MCF 10A (cell line): ENCODE results near the gene ACTRT3. TPM values are rescaled to one million over a fixed set of nuclear protein-coding genes. Genes with fewer than 3 reads are reported as not detected.

Experiments used
- BruUV-seq: library from RNA; stranded (reverse); fragments of 400-500 nt; replicated peaks from 2 replicates; lab custom pipeline; 2021; lab: Mats Ljungman, UMichigan
- CTCF ChIA-PET: fragments of 300-600 bp; sonication (Branson Sonifier 250); formaldehyde crosslinking; extraction: SDS; loops from one replicate; lab custom pipeline; 2021; ENCODE audit warnings: antibody characterized with exemption, inconsistent platforms; lab: Yijun Ruan, JAX
- POLR2A ChIA-PET: fragments of 300-600, 350-650 bp; sonication (Branson Sonifier 250); formaldehyde crosslinking; extraction: SDS; loops from one replicate; lab custom pipeline; 2020; ENCODE audit warnings: antibody characterized with exemption, inconsistent platforms; lab: Yijun Ruan, JAX
- DNase-seq: peaks from one replicate; pipeline ENCODE4 v3.0.0-alpha.2; 2018; ENCODE audit not compliant: unreplicated experiment
- H3K27ac Mint-ChIP-seq: one replicate; pipeline ENCODE4 v1.8.0; 2022; ENCODE audit warnings: mild to moderate bottlenecking, low read depth, mixed read lengths; ENCODE audit not compliant: unreplicated experiment
- H3K27me3 Mint-ChIP-seq: one replicate; pipeline ENCODE4 v1.8.0; 2022; ENCODE audit warnings: mixed read lengths; ENCODE audit not compliant: insufficient read depth, unreplicated experiment
- H3K36me3 Mint-ChIP-seq: one replicate; pipeline ENCODE4 v1.8.0; 2022; ENCODE audit warnings: mild to moderate bottlenecking, moderate library complexity, mixed read lengths; ENCODE audit not compliant: insufficient read depth, unreplicated experiment
- H3K4me1 Mint-ChIP-seq: one replicate; pipeline ENCODE4 v1.8.0; 2022; ENCODE audit warnings: mixed read lengths; ENCODE audit not compliant: insufficient read depth, unreplicated experiment
- H3K4me3 Mint-ChIP-seq: one replicate; pipeline ENCODE4 v1.8.0; 2022; ENCODE audit warnings: mild to moderate bottlenecking, moderate library complexity, mixed read lengths; ENCODE audit not compliant: unreplicated experiment
- H3K9me3 Mint-ChIP-seq: one replicate; pipeline ENCODE4 v1.8.0; 2022; ENCODE audit warnings: mixed read lengths; ENCODE audit not compliant: unreplicated experiment
- CTCF ChIP-seq: fragments of 200-600 bp; IDR thresholded peaks from one replicate; pipeline ENCODE4 v1.8.0; 2022; ENCODE audit warnings: antibody characterized with exemption, mild to moderate bottlenecking; ENCODE audit not compliant: unreplicated experiment
- intact Hi-C: fragments of 100-400 bp; cut with micrococcal nuclease; formaldehyde crosslinking; loops from 2 replicates; pipeline ENCODE4 v1.14.1; 2022
- total RNA-seq: library from RNA; stranded (reverse); gene quantifications from 2 replicates; pipeline ENCODE4 v1.2.3, GENCODE V29; 2022

Gene ACTRT3
- total RNA-seq, 1 experiment from 2014 or later, result 0.93 TPM

DNA sequence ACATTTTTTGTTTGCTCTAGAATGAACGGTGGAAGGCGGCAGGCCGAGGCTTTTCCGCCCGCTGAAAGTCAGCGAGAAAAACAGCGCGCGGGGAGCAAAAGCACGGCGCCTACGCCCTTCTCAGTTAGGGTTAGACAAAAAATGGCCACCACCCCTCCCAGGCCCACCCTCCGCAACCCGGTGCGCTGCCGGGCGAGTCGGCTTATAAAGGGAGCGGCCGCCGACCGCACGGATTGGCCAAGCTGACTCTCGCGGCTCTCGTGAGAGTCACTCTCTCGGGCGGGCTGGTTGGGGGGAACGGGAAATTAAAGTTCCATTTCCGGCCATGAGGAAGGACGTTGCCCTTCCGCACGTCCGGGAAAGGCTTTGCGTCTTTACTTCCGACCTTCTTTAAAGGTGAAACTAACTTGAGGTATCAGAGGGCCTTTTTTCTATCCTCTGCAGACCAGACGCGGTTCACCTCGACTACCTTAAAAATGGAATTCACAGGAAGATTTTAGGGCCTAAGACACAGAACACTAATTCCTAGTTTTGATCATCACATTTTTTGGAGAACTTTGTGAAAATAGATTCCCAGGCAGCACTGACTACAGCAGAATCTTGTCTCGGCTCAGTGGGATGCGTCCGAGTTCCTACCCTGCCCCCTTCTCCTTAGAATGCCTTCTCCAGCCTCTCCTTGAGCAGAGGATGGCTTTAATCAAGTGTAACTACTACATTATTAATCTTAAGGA, 4.3 kb downstream of the ACTRT3 start, which contains the start of gene TERC:
TERC (minus strand) TSS at position 179 of the 731 bp plus-strand sequence.
- Mint-ChIP-seq H3K4me1 (peaks cover 10% of the 10 kb centered on the region), H3K27me3 (no peaks in the 10 kb centered on the region), H3K9me3 (no peaks in the 10 kb centered on the region), H3K36me3 (peaks cover 13% of the 10 kb centered on the region), H3K4me3 (peak within 1 kb of the TSS; percentile 75), H3K27ac (peak within 1 kb of the TSS; percentile 94)
- POLR2A ChIA-PET, result interaction anchor here (0.7 to 6.1 kb wide), 6 partner anchors 8 to 678 kb away, joined by 3 to 50 read pairs (median 4); partner anchors contain the start of gene MYNN
- no peak for TF ChIP-seq CTCF
- DNase-seq, result peak; percentile 95
- BruUV-seq, result TSS peak; percentile 86
- intact Hi-C loops, result no loop called here
- CTCF ChIA-PET, result interaction anchor here (0.6 to 3.3 kb wide), 2 partner anchors 8 to 21 kb away, joined by 3 to 14 read pairs; partner anchors contain the start of gene MYNN

GRCh38 chr3:169764312-169764881, 5.0 kb downstream of the ACTRT3 start:
- POLR2A ChIA-PET, result interaction anchor here (0.7 to 6.1 kb wide), 6 partner anchors 9 to 678 kb away, joined by 3 to 50 read pairs (median 4); partner anchors contain the start of gene MYNN
- BruUV-seq, result TSS peak; percentile 93

DNA sequence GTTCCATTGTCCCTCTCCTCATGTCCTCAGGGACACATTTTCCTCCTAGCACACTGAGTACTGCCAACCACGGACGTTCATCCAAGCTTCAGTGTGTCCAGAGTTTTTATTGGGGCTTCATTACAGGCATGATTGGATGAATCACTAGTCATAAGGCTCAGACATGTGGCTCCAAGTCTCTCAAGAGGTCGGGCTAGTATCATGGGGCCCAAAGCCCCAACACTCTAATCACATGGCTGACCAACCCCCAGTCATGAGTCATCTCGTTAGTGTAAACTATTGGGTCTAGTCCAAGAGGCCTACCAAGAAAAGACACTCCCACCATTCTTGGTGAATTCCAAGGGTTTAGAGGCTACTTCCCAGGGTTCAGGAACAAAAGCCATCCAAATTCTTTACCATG, 8.9 kb downstream of the ACTRT3 start:
- intact Hi-C loops, result no loop called here
- no peak for TF ChIP-seq CTCF
- DNase-seq, result peak; percentile 47
- Mint-ChIP-seq H3K27me3 (no peaks in the 10 kb centered on the region), H3K27ac (no peak overlapping the region), H3K36me3 (peaks cover 7% of the 10 kb centered on the region), H3K9me3 (peaks cover 9% of the 10 kb centered on the region), H3K4me1 (peaks cover 18% of the 10 kb centered on the region), H3K4me3 (no peak overlapping the region)
- CTCF ChIA-PET, result interaction anchor here (0.7 to 1.8 kb wide), 3 partner anchors 9 to 388 kb away, joined by 3 to 4 read pairs (median 3); partner anchors contain the start of gene ACTRT3
- POLR2A ChIA-PET, result interaction anchor here (0.6 to 6.1 kb wide), 2 partner anchors 13 to 779 kb away, joined by 3 to 50 read pairs; partner anchors contain the start of gene MYNN
- no TSS peak for BruUV-seq

More at GRCh38 chr3:169764312-169764881, 5.0 kb downstream of the ACTRT3 start:
- CTCF ChIA-PET, result interaction anchor here (1.4 to 3.3 kb wide), 2 partner anchors 9 to 100 kb away, joined by 5 to 14 read pairs; partner anchors contain the start of gene MYNN
- H3K27ac Mint-ChIP-seq, result peak overlapping the region; percentile 94
- no peaks in the 10 kb centered on the region for H3K9me3 Mint-ChIP-seq
- no peaks in the 10 kb centered on the region for H3K27me3 Mint-ChIP-seq
- H3K36me3 Mint-ChIP-seq, result peaks cover 13% of the 10 kb centered on the region
- peaks cover 11% of the 10 kb centered on the region for H3K4me1 Mint-ChIP-seq
- intact Hi-C loops, result no loop called here
- TF ChIP-seq CTCF, result no peak
- peak overlapping the region; percentile 75 for H3K4me3 Mint-ChIP-seq
- DNase-seq, result peak; percentile 64

GRCh38 chr3:169759256-169759655, 10.1 kb downstream of the ACTRT3 start:
- no peak for TF ChIP-seq CTCF
- ChIA-PET CTCF (interaction anchor here (0.6 to 1.5 kb wide), 3 partner anchors 15 to 1658 kb away, joined by 3 to 4 read pairs (median 3); no protein-coding TSS in a partner anchor), POLR2A (interaction anchor here (0.6 to 6.1 kb wide), 3 partner anchors 9 to 14 kb away, joined by 5 to 50 read pairs (median 6); partner anchors contain the start of gene MYNN)
- intact Hi-C loops, result no loop called here
- Mint-ChIP-seq H3K27ac (peak overlapping the region; percentile 67), H3K36me3 (no peaks in the 10 kb centered on the region), H3K4me3 (no peak overlapping the region), H3K4me1 (peaks cover 27% of the 10 kb centered on the region), H3K9me3 (peaks cover 9% of the 10 kb centered on the region), H3K27me3 (no peaks in the 10 kb centered on the region)
- BruUV-seq, result no TSS peak
- DNase-seq, result peak; percentile 43
